ENCODE data around the gene DNMT1.

The DNMT1 gene

GRCh38 chr19:10118960-10119359, 75.8 kb downstream of the DNMT1 start:
- H4K8ac ChIP-seq (ENCODE audit: low read depth, low read length), result no peak overlapping the region
- peaks cover 11% of the 10 kb centered on the region for H3K79me1 ChIP-seq (ENCODE audit: low read length)
- WGBS (ENCODE audit: extremely low coverage, insufficient coverage, low lambda C conversion rate), result no CpG with 5 or more reads among the region's 12 CpGs
- H2BK15ac ChIP-seq (replicated peaks; ENCODE audit: low read depth), result no peak overlapping the region
- H3K27ac ChIP-seq (ENCODE audit: low read depth, low read length), result no peak overlapping the region
- H3K4me2 ChIP-seq (ENCODE audit: low read length), result peak overlapping the region; percentile 82
- peaks cover 1% of the 10 kb centered on the region for H3K4me1 ChIP-seq (ENCODE audit: control insufficient read depth, low read depth, low read length)
- peak overlapping the region; percentile 98 for H3K56ac ChIP-seq (ENCODE audit: low read length)
- H3K18ac ChIP-seq (ENCODE audit: low read length), result no peak overlapping the region
- H3K36me3 ChIP-seq (ENCODE audit: control insufficient read depth, insufficient read depth, low read length), result peaks cover 10% of the 10 kb centered on the region
- H3K4ac ChIP-seq (ENCODE audit: low read depth, low read length), result no peak overlapping the region
- H2BK5ac ChIP-seq (ENCODE audit: low read length), result no peak overlapping the region
- peak; percentile 45 for DNase-seq
- no peak overlapping the region for H2BK120ac ChIP-seq (ENCODE audit: low read depth, low read length)
- H4K5ac ChIP-seq (ENCODE audit: low read length), result no peak overlapping the region
- H3K23ac ChIP-seq (ENCODE audit: low read length), result no peak overlapping the region
- peak overlapping the region; percentile 48 for H2AK5ac ChIP-seq (ENCODE audit: low read length)
- H3K27me3 ChIP-seq (ENCODE audit: insufficient read depth, low read length, poor library complexity), result no peaks in the 10 kb centered on the region
- peaks cover 11% of the 10 kb centered on the region for H3K79me2 ChIP-seq (ENCODE audit: control insufficient read depth, insufficient read depth, low read length)
- peak overlapping the region; percentile 87 for H3K4me3 ChIP-seq (ENCODE audit: low read length)
- H3K9ac ChIP-seq (ENCODE audit: low read length), result peak overlapping the region; percentile 93

GRCh38 chr19:10116866-10117616, 77.7 kb downstream of the DNMT1 start:
- no peak overlapping the region for H3K4ac ChIP-seq (ENCODE audit: low read depth, low read length)
- peaks cover 10% of the 10 kb centered on the region for H3K36me3 ChIP-seq (ENCODE audit: control insufficient read depth, insufficient read depth, low read length)
- no peak overlapping the region for H3K56ac ChIP-seq (ENCODE audit: low read length)
- no peak overlapping the region for H2AK5ac ChIP-seq (ENCODE audit: low read length)
- H4K5ac ChIP-seq (ENCODE audit: low read length), result no peak overlapping the region
- H3K23ac ChIP-seq (ENCODE audit: low read length), result no peak overlapping the region
- no peak overlapping the region for H2BK5ac ChIP-seq (ENCODE audit: low read length)
- no peak overlapping the region for H3K27ac ChIP-seq (ENCODE audit: low read depth, low read length)
- no peak overlapping the region for H4K8ac ChIP-seq (ENCODE audit: low read depth, low read length)
- no peak overlapping the region for H2BK15ac ChIP-seq (replicated peaks; ENCODE audit: low read depth)
- H3K4me1 ChIP-seq (ENCODE audit: control insufficient read depth, low read depth, low read length), result peaks cover 1% of the 10 kb centered on the region
- peaks cover 11% of the 10 kb centered on the region for H3K79me1 ChIP-seq (ENCODE audit: low read length)
- no peak overlapping the region for H3K4me3 ChIP-seq (ENCODE audit: low read length)
- no peak overlapping the region for H3K9ac ChIP-seq (ENCODE audit: low read length)
- H3K4me2 ChIP-seq (ENCODE audit: low read length), result no peak overlapping the region
- no peaks in the 10 kb centered on the region for H3K27me3 ChIP-seq (ENCODE audit: insufficient read depth, low read length, poor library complexity)
- peaks cover 11% of the 10 kb centered on the region for H3K79me2 ChIP-seq (ENCODE audit: control insufficient read depth, insufficient read depth, low read length)
- no peak for DNase-seq
- H2BK120ac ChIP-seq (ENCODE audit: low read depth, low read length), result no peak overlapping the region
- WGBS (ENCODE audit: extremely low coverage, insufficient coverage, low lambda C conversion rate), result no CpG with 5 or more reads among the region's 21 CpGs
- H3K18ac ChIP-seq (ENCODE audit: low read length), result no peak overlapping the region

GRCh38 chr19:10116085-10116865, 78.5 kb downstream of the DNMT1 start:
- Histone ChIP-seq H3K4me3 (ENCODE audit: low read length) (no peak overlapping the region), H3K79me1 (ENCODE audit: low read length) (peaks cover 11% of the 10 kb centered on the region), H3K4me1 (ENCODE audit: control insufficient read depth, low read depth, low read length) (peaks cover 1% of the 10 kb centered on the region), H4K5ac (ENCODE audit: low read length) (no peak overlapping the region), H3K4me2 (ENCODE audit: low read length) (no peak overlapping the region), H2BK120ac (ENCODE audit: low read depth, low read length) (no peak overlapping the region), H4K8ac (ENCODE audit: low read depth, low read length) (no peak overlapping the region), H3K27me3 (ENCODE audit: insufficient read depth, low read length, poor library complexity) (no peaks in the 10 kb centered on the region), H3K56ac (ENCODE audit: low read length) (no peak overlapping the region), H3K36me3 (ENCODE audit: control insufficient read depth, insufficient read depth, low read length) (peaks cover 10% of the 10 kb centered on the region), H3K79me2 (ENCODE audit: control insufficient read depth, insufficient read depth, low read length) (peaks cover 11% of the 10 kb centered on the region), H3K18ac (ENCODE audit: low read length) (no peak overlapping the region), H3K23ac (ENCODE audit: low read length) (no peak overlapping the region), H3K4ac (ENCODE audit: low read depth, low read length) (no peak overlapping the region), H2BK5ac (ENCODE audit: low read length) (no peak overlapping the region), H3K27ac (ENCODE audit: low read depth, low read length) (no peak overlapping the region), H2AK5ac (ENCODE audit: low read length) (no peak overlapping the region), H3K9ac (ENCODE audit: low read length) (no peak overlapping the region), H2BK15ac (replicated peaks; ENCODE audit: low read depth) (no peak overlapping the region)
- no CpG with 5 or more reads among the region's 35 CpGs for WGBS (ENCODE audit: extremely low coverage, insufficient coverage, low lambda C conversion rate)
- peak; percentile 22 for DNase-seq

GRCh38 chr19:10115392-10116084, 79.2 kb downstream of the DNMT1 start:
- Histone ChIP-seq H4K5ac (ENCODE audit: low read length) (no peak overlapping the region), H3K23ac (ENCODE audit: low read length) (no peak overlapping the region), H3K27me3 (ENCODE audit: insufficient read depth, low read length, poor library complexity) (no peaks in the 10 kb centered on the region), H2AK5ac (ENCODE audit: low read length) (no peak overlapping the region), H3K9ac (ENCODE audit: low read length) (no peak overlapping the region), H3K79me1 (ENCODE audit: low read length) (peaks cover 11% of the 10 kb centered on the region), H4K8ac (ENCODE audit: low read depth, low read length) (no peak overlapping the region), H2BK15ac (replicated peaks; ENCODE audit: low read depth) (no peak overlapping the region), H3K4me3 (ENCODE audit: low read length) (no peak overlapping the region), H3K4me2 (ENCODE audit: low read length) (no peak overlapping the region), H2BK120ac (ENCODE audit: low read depth, low read length) (no peak overlapping the region), H3K27ac (ENCODE audit: low read depth, low read length) (no peak overlapping the region), H3K18ac (ENCODE audit: low read length) (no peak overlapping the region), H2BK5ac (ENCODE audit: low read length) (no peak overlapping the region), H3K79me2 (ENCODE audit: control insufficient read depth, insufficient read depth, low read length) (peaks cover 11% of the 10 kb centered on the region), H3K36me3 (ENCODE audit: control insufficient read depth, insufficient read depth, low read length) (peaks cover 13% of the 10 kb centered on the region), H3K56ac (ENCODE audit: low read length) (no peak overlapping the region), H3K4me1 (ENCODE audit: control insufficient read depth, low read depth, low read length) (peaks cover 1% of the 10 kb centered on the region), H3K4ac (ENCODE audit: low read depth, low read length) (no peak overlapping the region)
- DNase-seq, result no peak
- no CpG with 5 or more reads among the region's 45 CpGs for WGBS (ENCODE audit: extremely low coverage, insufficient coverage, low lambda C conversion rate)

- H3K36me3 ChIP-seq (ENCODE audit: control insufficient read depth, insufficient read depth, low read length), result peaks cover 15% of the 10 kb centered on the region
- H3K27me3 ChIP-seq (ENCODE audit: insufficient read depth, low read length, poor library complexity), result no peaks in the 10 kb centered on the region
- no peak overlapping the region for H3K18ac ChIP-seq (ENCODE audit: low read length)
- H3K4me2 ChIP-seq (ENCODE audit: low read length), result no peak overlapping the region
- no peak overlapping the region for H2AK5ac ChIP-seq (ENCODE audit: low read length)
- H3K79me1 ChIP-seq (ENCODE audit: low read length), result peaks cover 11% of the 10 kb centered on the region
- H3K27ac ChIP-seq (ENCODE audit: low read depth, low read length), result no peak overlapping the region
- H2BK5ac ChIP-seq (ENCODE audit: low read length), result no peak overlapping the region
- H4K5ac ChIP-seq (ENCODE audit: low read length), result no peak overlapping the region
- H4K8ac ChIP-seq (ENCODE audit: low read depth, low read length), result no peak overlapping the region
- no peak overlapping the region for H3K56ac ChIP-seq (ENCODE audit: low read length)
- H3K4me3 ChIP-seq (ENCODE audit: low read length), result no peak overlapping the region
- H3K79me2 ChIP-seq (ENCODE audit: control insufficient read depth, insufficient read depth, low read length), result peaks cover 11% of the 10 kb centered on the region
- no peak overlapping the region for H2BK15ac ChIP-seq (replicated peaks; ENCODE audit: low read depth)
- WGBS (ENCODE audit: extremely low coverage, insufficient coverage, low lambda C conversion rate), result no CpG with 5 or more reads among the region's 26 CpGs
- H3K4ac ChIP-seq (ENCODE audit: low read depth, low read length), result no peak overlapping the region
- no peak overlapping the region for H2BK120ac ChIP-seq (ENCODE audit: low read depth, low read length)
- H3K4me1 ChIP-seq (ENCODE audit: control insufficient read depth, low read depth, low read length), result peaks cover 1% of the 10 kb centered on the region
- DNase-seq, result peak; percentile 39
- no peak overlapping the region for H3K9ac ChIP-seq (ENCODE audit: low read length)
- no peak overlapping the region for H3K23ac ChIP-seq (ENCODE audit: low read length)
Measured at GRCh38 chr19:10114651-10115391, 79.9 kb downstream of the DNMT1 start.

Data from mesendoderm (in vitro differentiated cells).